SK-MEL-5 (cell line): Measurements from ENCODE around the gene SRPRB. TPM values are rescaled to one million over a fixed set of nuclear protein-coding genes. Genes with fewer than 3 reads are reported as not detected.
"Not testable (repeated sequence)": the region's sequence is repeated elsewhere in the genome, so short reads cannot be mapped to it uniquely, and the experiment has no call there.

ENCODE experiments used
- DNase-seq: peaks from one replicate; pipeline ENCODE4 v3.0.0-alpha.2; 2016; ENCODE audit warnings: low read depth, low spot score
- in situ Hi-C: cut with HindIII; loops from 2 replicates; pipeline ENCODE4 v1.10.0; 2016; ENCODE audit warnings: low sequenced_read_pairs, high pct_unique_total_duplicates, low pct_unique_long_range_greater_than_20kb
- total RNA-seq: library from RNA; depleted of rRNA; stranded (reverse); fragments of >200 nt; shearing (Covaris generic); gene quantifications from 2 replicates; pipeline ENCODE4 v1.2.3, GENCODE V29; 2014

The SRPRB gene
- total RNA-seq, 1 experiment from 2014 or later: 93.5 TPM

GRCh38 chr3:133775309-133775708 lies 30.3 kb upstream of the SRPRB start:
- in situ Hi-C loops: no loop called here
- no peak for DNase-seq

- in situ Hi-C loops: no loop called here
- DNase-seq: no peak
These were observed 29.8 kb upstream of the SRPRB start for GRCh38 chr3:133775835-133776234.

GRCh38 chr3:133776794-133777438 lies 28.7 kb upstream of the SRPRB start:
- in situ Hi-C loops: no loop called here
- peak; percentile 10 for DNase-seq

GRCh38 chr3:133777807-133778568 lies 27.6 kb upstream of the SRPRB start:
- in situ Hi-C loops: no loop called here
- no peak for DNase-seq

- in situ Hi-C loops: no loop called here
- DNase-seq: no peak
These were observed 25.9 kb upstream of the SRPRB start for GRCh38 chr3:133779626-133780203.

GRCh38 chr3:133780756-133781155 lies 24.9 kb upstream of the SRPRB start:
- in situ Hi-C loops, DNase-seq: not testable (repeated sequence)

GRCh38 chr3:133781570-133781969 lies 24.0 kb upstream of the SRPRB start:
- DNase-seq: no peak
- in situ Hi-C loops: no loop called here

GRCh38 chr3:133782454-133782853 lies 23.2 kb upstream of the SRPRB start:
- in situ Hi-C loops: no loop called here

GRCh38 chr3:133783762-133784161 lies 21.9 kb upstream of the SRPRB start:
- no peak for DNase-seq
- in situ Hi-C loops: no loop called here

More at GRCh38 chr3:133782454-133782853, 23.2 kb upstream of the SRPRB start:
- DNase-seq: no peak

- in situ Hi-C loops: no loop called here
- DNase-seq: no peak
These were observed 17.6 kb upstream of the SRPRB start for GRCh38 chr3:133788024-133788423.

GRCh38 chr3:133792171-133792763 lies 13.3 kb upstream of the SRPRB start:
- no peak for DNase-seq
- in situ Hi-C loops: no loop called here

GRCh38 chr3:133797396-133798105 lies 8.1 kb upstream of the SRPRB start:
- no peak for DNase-seq
- in situ Hi-C loops: no loop called here

- DNase-seq: peak; percentile 31
- in situ Hi-C loops: no loop called here
These were observed 5.6 kb upstream of the SRPRB start for GRCh38 chr3:133799794-133800585.

GRCh38 chr3:133803469-133803868 lies 2.1 kb upstream of the SRPRB start:
- in situ Hi-C loops: no loop called here
- DNase-seq: no peak

GRCh38 chr3:133804896-133805295 lies 719 bp upstream of the SRPRB start:
- in situ Hi-C loops: no loop called here
- DNase-seq: no peak

GRCh38 chr3:133805384-133805701 lies 272 bp upstream of the SRPRB start:
- in situ Hi-C loops: no loop called here
- DNase-seq: no peak

GRCh38 chr3:133812872-133813271 lies 7.3 kb downstream of the SRPRB start:
- no peak for DNase-seq
- in situ Hi-C loops: no loop called here
